ENCODE data around the gene MAP3K21. TPM values are rescaled to one million over a fixed set of nuclear protein-coding genes. Genes with fewer than 3 reads are reported as not detected.

The MAP3K21 gene
- total RNA-seq, 1 donor from 2014 or later: 0.53 TPM

- no peak for DNase-seq (ENCODE audit: extremely low read depth, low read depth, low spot score)
These were observed 30.3 kb downstream of the MAP3K21 start for GRCh38 chr1:233357595-233358397.

GRCh38 chr1:233359431-233359830 is 31.9 kb downstream of the MAP3K21 start:
- DNase-seq (ENCODE audit: extremely low read depth, low read depth, low spot score): no peak

GRCh38 chr1:233359905-233360304 is 32.4 kb downstream of the MAP3K21 start:
- no peak for DNase-seq (ENCODE audit: extremely low read depth, low read depth, low spot score)

GRCh38 chr1:233360525-233361102 is 33.1 kb downstream of the MAP3K21 start:
- no peak for DNase-seq (ENCODE audit: extremely low read depth, low read depth, low spot score)

GRCh38 chr1:233361876-233362275 is 34.4 kb downstream of the MAP3K21 start:
- no peak for DNase-seq (ENCODE audit: extremely low read depth, low read depth, low spot score)

GRCh38 chr1:233362743-233363142 is 35.2 kb downstream of the MAP3K21 start:
- DNase-seq (ENCODE audit: extremely low read depth, low read depth, low spot score): no peak

- no peak for DNase-seq (ENCODE audit: extremely low read depth, low read depth, low spot score)
These were observed 36.5 kb downstream of the MAP3K21 start for GRCh38 chr1:233364026-233364425.

- DNase-seq (ENCODE audit: extremely low read depth, low read depth, low spot score): no peak
These were observed 37.4 kb downstream of the MAP3K21 start for GRCh38 chr1:233364695-233365539.

GRCh38 chr1:233366575-233366974 is 39.1 kb downstream of the MAP3K21 start:
- no peak for DNase-seq (ENCODE audit: extremely low read depth, low read depth, low spot score)

GRCh38 chr1:233367057-233367803 is 39.7 kb downstream of the MAP3K21 start:
- no peak for DNase-seq (ENCODE audit: extremely low read depth, low read depth, low spot score)

GRCh38 chr1:233368106-233368788 is 40.7 kb downstream of the MAP3K21 start:
- DNase-seq (ENCODE audit: extremely low read depth, low read depth, low spot score): no peak

GRCh38 chr1:233368789-233369130 is 41.2 kb downstream of the MAP3K21 start:
- DNase-seq (ENCODE audit: extremely low read depth, low read depth, low spot score): no peak

- DNase-seq (ENCODE audit: extremely low read depth, low read depth, low spot score): no peak
These were observed 44.9 kb downstream of the MAP3K21 start for GRCh38 chr1:233372218-233373120.

- DNase-seq (ENCODE audit: extremely low read depth, low read depth, low spot score): no peak
These were observed 45.7 kb downstream of the MAP3K21 start for GRCh38 chr1:233373226-233373625.

- DNase-seq (ENCODE audit: extremely low read depth, low read depth, low spot score): no peak
These were observed 48.1 kb downstream of the MAP3K21 start for GRCh38 chr1:233375653-233376052.

GRCh38 chr1:233376382-233377110 is 49.0 kb downstream of the MAP3K21 start:
- DNase-seq (ENCODE audit: extremely low read depth, low read depth, low spot score): no peak

GRCh38 chr1:233379869-233380438 is 52.4 kb downstream of the MAP3K21 start:
- no peak for DNase-seq (ENCODE audit: extremely low read depth, low read depth, low spot score)

- DNase-seq (ENCODE audit: extremely low read depth, low read depth, low spot score): no peak
These were observed 54.3 kb downstream of the MAP3K21 start for GRCh38 chr1:233381806-233382205.

Measured in glomerular endothelial cell (primary cell).